Osteoblast (primary cell): Measurements from ENCODE around the gene PRPSAP1. TPM values are rescaled to one million over a fixed set of nuclear protein-coding genes. Genes with fewer than 3 reads are reported as not detected.
"Not testable (repeated sequence)": the region's sequence is repeated elsewhere in the genome, so short reads cannot be mapped to it uniquely, and the experiment has no call there.

Experiments
- DNase-seq: peaks from one replicate; pipeline ENCODE4 v3.0.0; 2011; ENCODE audit warnings: low spot score, mixed read lengths; ENCODE audit not compliant: insufficient read length; ENCODE audit errors: missing footprints
- H2AFZ ChIP-seq: 2 replicates; pipeline ENCODE4 v1.6.0; 2011; ENCODE audit warnings: mild to moderate bottlenecking, low read length
- H3K27ac ChIP-seq: 2 replicates; pipeline ENCODE4 v1.5.1; 2011; ENCODE audit warnings: mild to moderate bottlenecking, low read depth, low read length, moderate library complexity
- H3K27me3 ChIP-seq: 2 replicates; pipeline ENCODE4 v1.6.0; 2012; ENCODE audit warnings: mild to moderate bottlenecking, control low read depth, inconsistent platforms, low read length, moderate library complexity; ENCODE audit not compliant: insufficient read depth
- H3K36me3 ChIP-seq: 2 replicates; pipeline ENCODE4 v1.5.1; 2011; ENCODE audit warnings: mild to moderate bottlenecking, low read length, control low read depth, moderate library complexity; ENCODE audit not compliant: insufficient read depth
- H3K4me1 ChIP-seq: 2 replicates; pipeline ENCODE4 v1.5.1; 2011; ENCODE audit warnings: mild to moderate bottlenecking, low read length, control low read depth, moderate library complexity; ENCODE audit not compliant: insufficient read depth
- H3K4me2 ChIP-seq: 2 replicates; pipeline ENCODE4 v1.6.0; 2011; ENCODE audit warnings: mild to moderate bottlenecking, low read length; ENCODE audit not compliant: insufficient read depth
- H3K4me3 ChIP-seq: fragments of 200-600 bp; sonication (generic); 3 replicates; pipeline ENCODE4 v1.5.1; 2012; ENCODE audit warnings: mild to moderate bottlenecking, low read length, inconsistent platforms; ENCODE audit not compliant: insufficient read depth
- H3K79me2 ChIP-seq: 2 replicates; pipeline ENCODE4 v1.6.0; 2012; ENCODE audit warnings: mild to moderate bottlenecking, low read length, control low read depth, inconsistent platforms; ENCODE audit not compliant: insufficient read depth
- H3K9me3 ChIP-seq: 2 replicates; pipeline ENCODE4 v1.5.1; 2011; ENCODE audit warnings: low read depth, low read length, control low read depth
- H4K20me1 ChIP-seq: 2 replicates; pipeline ENCODE4 v1.6.0; 2012; ENCODE audit warnings: mild to moderate bottlenecking, low read length, control low read depth; ENCODE audit not compliant: insufficient read depth
- total RNA-seq: library from RNA; depleted of rRNA; stranded (reverse); fragments of >200 nt; gene quantifications from 2 replicates; pipeline ENCODE4 v1.2.3, GENCODE V29; 2012
- TF ChIP-seq, protein P1 (sequence below): IDR thresholded peaks from 2 replicates; pipeline ENCODE4 v1.5.1; 2011; ENCODE audit warnings: mild to moderate bottlenecking, low read depth, low read length, moderate library complexity; ENCODE audit errors: extremely low read depth

PRPSAP1 gene
- total RNA-seq, 1 donor = 79.6 TPM

DNA sequence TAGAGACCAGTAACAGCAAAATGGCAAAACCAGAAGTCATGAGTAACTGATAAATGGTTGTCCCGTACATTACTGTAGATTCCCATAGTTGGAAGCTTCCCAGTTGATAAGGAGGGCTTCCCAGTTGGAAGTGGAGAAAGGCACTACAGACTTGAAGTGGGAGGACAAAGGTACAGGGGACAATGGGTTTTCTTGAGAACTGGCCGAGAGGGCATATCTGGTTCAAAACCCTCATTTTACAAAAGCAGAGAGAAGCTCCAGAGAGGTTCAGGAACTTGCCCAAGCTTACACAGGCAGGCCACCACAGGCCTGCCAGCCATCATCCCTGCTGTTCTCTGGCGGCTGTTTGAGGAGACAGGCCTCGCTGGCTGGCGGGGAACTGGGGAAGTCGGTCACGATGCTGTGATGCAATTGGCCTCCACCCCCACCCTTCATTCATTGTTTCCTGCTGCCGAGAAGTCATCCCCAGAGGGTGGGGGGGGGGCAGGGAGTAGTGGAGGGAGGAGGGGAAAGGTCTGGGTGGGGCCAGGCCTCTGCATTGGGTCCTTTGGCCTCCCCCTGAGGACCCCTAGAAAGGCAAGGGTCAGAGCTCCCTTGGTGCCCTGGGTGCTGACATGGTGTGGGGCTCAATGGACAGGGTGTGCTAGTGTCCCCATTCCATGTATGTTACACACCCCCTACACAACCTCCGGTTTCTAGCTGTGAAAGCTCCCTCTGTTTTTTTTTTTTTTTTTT lies 85.5 kb downstream of the PRPSAP1 start:
- Histone ChIP-seq H2AFZ (no peak overlapping the region), H3K4me3 (no peak overlapping the region), H3K4me2 (peak overlapping the region; percentile 56), H3K79me2 (peaks cover 43% of the 10 kb centered on the region), H3K4me1 (peaks cover 32% of the 10 kb centered on the region), H3K27me3 (no peaks in the 10 kb centered on the region), H4K20me1 (peaks cover 2% of the 10 kb centered on the region), H3K27ac (peak overlapping the region; percentile 76), H3K9me3 (no peaks in the 10 kb centered on the region), H3K36me3 (peaks cover 10% of the 10 kb centered on the region)
- TF ChIP-seq, protein P1, sequence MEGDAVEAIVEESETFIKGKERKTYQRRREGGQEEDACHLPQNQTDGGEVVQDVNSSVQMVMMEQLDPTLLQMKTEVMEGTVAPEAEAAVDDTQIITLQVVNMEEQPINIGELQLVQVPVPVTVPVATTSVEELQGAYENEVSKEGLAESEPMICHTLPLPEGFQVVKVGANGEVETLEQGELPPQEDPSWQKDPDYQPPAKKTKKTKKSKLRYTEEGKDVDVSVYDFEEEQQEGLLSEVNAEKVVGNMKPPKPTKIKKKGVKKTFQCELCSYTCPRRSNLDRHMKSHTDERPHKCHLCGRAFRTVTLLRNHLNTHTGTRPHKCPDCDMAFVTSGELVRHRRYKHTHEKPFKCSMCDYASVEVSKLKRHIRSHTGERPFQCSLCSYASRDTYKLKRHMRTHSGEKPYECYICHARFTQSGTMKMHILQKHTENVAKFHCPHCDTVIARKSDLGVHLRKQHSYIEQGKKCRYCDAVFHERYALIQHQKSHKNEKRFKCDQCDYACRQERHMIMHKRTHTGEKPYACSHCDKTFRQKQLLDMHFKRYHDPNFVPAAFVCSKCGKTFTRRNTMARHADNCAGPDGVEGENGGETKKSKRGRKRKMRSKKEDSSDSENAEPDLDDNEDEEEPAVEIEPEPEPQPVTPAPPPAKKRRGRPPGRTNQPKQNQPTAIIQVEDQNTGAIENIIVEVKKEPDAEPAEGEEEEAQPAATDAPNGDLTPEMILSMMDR = no peak
- peak; percentile 96 for DNase-seq

GRCh38 chr17:76267581-76268001 lies 86.1 kb downstream of the PRPSAP1 start:
- H3K9me3 ChIP-seq, DNase-seq, H2AFZ ChIP-seq, H3K4me3 ChIP-seq, H4K20me1 ChIP-seq, H3K27me3 ChIP-seq: not testable (repeated sequence)
- H3K79me2 ChIP-seq = peaks cover 43% of the 10 kb centered on the region
- peak overlapping the region; percentile 56 for H3K4me2 ChIP-seq
- H3K36me3 ChIP-seq = peaks cover 10% of the 10 kb centered on the region
- peaks cover 34% of the 10 kb centered on the region for H3K4me1 ChIP-seq
- peak overlapping the region; percentile 76 for H3K27ac ChIP-seq

GRCh38 chr17:76267051-76267576 lies 86.6 kb downstream of the PRPSAP1 start:
- H3K4me3 ChIP-seq = peak overlapping the region; percentile 93
- H2AFZ ChIP-seq = no peak overlapping the region
- peaks cover 10% of the 10 kb centered on the region for H3K36me3 ChIP-seq
- peaks cover 43% of the 10 kb centered on the region for H3K79me2 ChIP-seq
- H3K9me3 ChIP-seq = no peaks in the 10 kb centered on the region
- DNase-seq = peak; percentile 78
- peaks cover 2% of the 10 kb centered on the region for H4K20me1 ChIP-seq
- peak overlapping the region; percentile 76 for H3K27ac ChIP-seq
- peaks cover 38% of the 10 kb centered on the region for H3K4me1 ChIP-seq
- TF ChIP-seq, protein P1 = no peak
- H3K27me3 ChIP-seq = no peaks in the 10 kb centered on the region
- peak overlapping the region; percentile 96 for H3K4me2 ChIP-seq

DNA sequence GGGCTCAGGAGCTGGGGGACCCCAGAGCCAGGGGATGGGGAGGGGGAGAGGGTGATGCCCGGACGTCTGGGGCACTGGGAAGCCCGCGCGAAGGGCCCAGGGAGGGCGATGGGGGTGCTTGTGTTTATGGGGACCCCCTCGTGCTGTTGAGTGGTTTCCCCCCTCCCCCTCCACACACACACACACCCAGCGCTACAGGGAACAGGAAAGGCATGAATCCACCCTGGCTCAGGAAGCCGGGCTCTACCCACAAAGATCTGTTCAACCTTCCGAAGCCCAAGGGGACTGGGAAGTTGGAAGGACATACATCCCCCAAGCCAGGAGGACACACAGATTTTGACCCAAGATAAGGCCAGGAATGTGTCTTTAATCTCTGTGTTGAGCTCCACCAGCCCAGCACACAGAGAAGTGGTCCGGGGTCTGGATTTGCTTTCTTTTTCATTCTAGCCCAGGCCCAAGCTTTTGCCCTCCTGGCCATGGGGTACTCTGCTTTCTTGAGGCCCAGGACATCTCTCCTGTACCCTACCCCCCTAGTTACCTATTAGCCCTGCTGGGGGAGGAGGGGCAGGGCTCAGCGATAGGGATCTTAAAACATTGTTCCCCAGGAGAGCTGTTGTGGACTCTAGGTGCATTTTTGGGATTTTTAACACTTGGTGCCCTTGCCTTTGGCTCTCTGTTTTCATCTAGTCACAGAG lies 87.3 kb downstream of the PRPSAP1 start:
- Histone ChIP-seq H3K4me1 (peaks cover 40% of the 10 kb centered on the region), H3K4me2 (peak overlapping the region; percentile 96), H2AFZ (peak overlapping the region; percentile 54), H3K27ac (peak overlapping the region; percentile 76), H3K9me3 (no peaks in the 10 kb centered on the region), H3K4me3 (peak overlapping the region; percentile 93), H3K27me3 (no peaks in the 10 kb centered on the region), H3K36me3 (peaks cover 10% of the 10 kb centered on the region), H3K79me2 (peaks cover 43% of the 10 kb centered on the region), H4K20me1 (peaks cover 2% of the 10 kb centered on the region)
- TF ChIP-seq, protein P1 = no peak
- peak; percentile 95 for DNase-seq
